ENCODE measurements around the gene AFG1L.
"Not testable (repeated sequence)": the region's sequence is repeated elsewhere in the genome, so short reads cannot be mapped to it uniquely, and the experiment has no call there.

The AFG1L gene

GRCh38 chr6:108416047-108416833, 121.4 kb downstream of the AFG1L start:
- DNase-seq (ENCODE audit: low read depth in 3 of 3) = not testable (repeated sequence)

GRCh38 chr6:108417027-108417426, 122.2 kb downstream of the AFG1L start:
- DNase-seq (ENCODE audit: low read depth in 3 of 3) = no peak

- no peak for DNase-seq (ENCODE audit: low read depth in 3 of 3)
Measured at GRCh38 chr6:108419474-108419873, 124.6 kb downstream of the AFG1L start.

GRCh38 chr6:108419934-108420609, 125.2 kb downstream of the AFG1L start:
- DNase-seq (ENCODE audit: low read depth in 3 of 3) = no peak

- no peak for DNase-seq (ENCODE audit: low read depth in 3 of 3)
Measured at GRCh38 chr6:108421366-108421765, 126.5 kb downstream of the AFG1L start.

- no peak for DNase-seq (ENCODE audit: low read depth in 3 of 3)
Measured at GRCh38 chr6:108423982-108424705, 129.3 kb downstream of the AFG1L start.

- no peak for DNase-seq (ENCODE audit: low read depth in 3 of 3)
Measured at GRCh38 chr6:108425428-108425827, 130.6 kb downstream of the AFG1L start.

GRCh38 chr6:108432143-108432542, 137.3 kb downstream of the AFG1L start:
- no peak for DNase-seq (ENCODE audit: low read depth in 3 of 3)

GRCh38 chr6:108432792-108433191, 137.9 kb downstream of the AFG1L start:
- no peak for DNase-seq (ENCODE audit: low read depth in 3 of 3)

GRCh38 chr6:108434222-108434621, 139.4 kb downstream of the AFG1L start:
- no peak for DNase-seq (ENCODE audit: low read depth in 3 of 3)

GRCh38 chr6:108435391-108435790, 140.5 kb downstream of the AFG1L start:
- DNase-seq (ENCODE audit: low read depth in 3 of 3) = no peak

GRCh38 chr6:108436771-108437170, 141.9 kb downstream of the AFG1L start:
- DNase-seq (ENCODE audit: low read depth in 3 of 3) = no peak

- DNase-seq (ENCODE audit: low read depth in 3 of 3) = no peak
Measured at GRCh38 chr6:108437821-108438220, 143.0 kb downstream of the AFG1L start.

- DNase-seq (ENCODE audit: low read depth in 3 of 3) = no peak
Measured at GRCh38 chr6:108438918-108439317, 144.1 kb downstream of the AFG1L start.

GRCh38 chr6:108441141-108441540, 146.3 kb downstream of the AFG1L start:
- DNase-seq (ENCODE audit: low read depth in 3 of 3) = no peak

GRCh38 chr6:108442770-108443520, 148.1 kb downstream of the AFG1L start:
- DNase-seq (ENCODE audit: low read depth in 3 of 3) = no peak

GRCh38 chr6:108446629-108447150, 151.8 kb downstream of the AFG1L start:
- no peak for DNase-seq (ENCODE audit: low read depth in 3 of 3)

- no peak for DNase-seq (ENCODE audit: low read depth in 3 of 3)
Measured at GRCh38 chr6:108448481-108448880, 153.6 kb downstream of the AFG1L start.

- not testable (repeated sequence) for DNase-seq (ENCODE audit: low read depth in 3 of 3)
Measured at GRCh38 chr6:108449717-108450116, 154.9 kb downstream of the AFG1L start.

- no peak for DNase-seq (ENCODE audit: low read depth in 3 of 3)
Measured at GRCh38 chr6:108451816-108452215, 157.0 kb downstream of the AFG1L start.

GRCh38 chr6:108452711-108453195, 157.9 kb downstream of the AFG1L start:
- no peak for DNase-seq (ENCODE audit: low read depth in 3 of 3)

Measured in stimulated activated CD4-positive, alpha-beta T cell treated with anti-CD3 and anti-CD28 coated beads, TNF-alpha, amount 100 ng/mL, for 24 hours (primary cell).